Small intestine (tissue), 7 donors: ENCODE measurements around the gene EPAS1. TPM values are rescaled to one million over a fixed set of nuclear protein-coding genes. Genes with fewer than 3 reads are reported as not detected.

Experiments used
- DNase-seq, 2 donors: peaks; one replicate each; pipeline versions ENCODE4 v3.0.0 to v3.0.0-alpha.2; 2013
- FAIRE-seq: peaks from 2 replicates; lab custom pipeline; 2012; peaks lifted over from hg19 to GRCh38; lab: Jason Lieb, UNC
- H3K27ac ChIP-seq, 3 donors: one replicate each; pipeline ENCODE4 v1.5.1; 2013; ENCODE audit warnings: low read length in 2 of 3, mild to moderate bottlenecking in 2 of 3, control low read depth in 1 of 3, inconsistent platforms in 1 of 3, low read depth in 1 of 3, moderate library complexity in 1 of 3
- H3K27me3 ChIP-seq, 3 donors: one replicate each; pipeline ENCODE4 v1.6.1; 2013; ENCODE audit warnings: low read length in 3 of 3, inconsistent platforms in 1 of 3; ENCODE audit not compliant: control insufficient read depth in 3 of 3, insufficient read depth in 3 of 3
- H3K36me3 ChIP-seq, 3 donors: one replicate each; pipeline ENCODE4 v1.6.1; 2013; ENCODE audit warnings: low read length in 3 of 3, inconsistent platforms in 1 of 3, low read depth in 1 of 3, mild to moderate bottlenecking in 1 of 3, moderate library complexity in 1 of 3; ENCODE audit not compliant: control insufficient read depth in 3 of 3, insufficient read depth in 2 of 3
- H3K4me1 ChIP-seq, 3 donors: one replicate each; pipeline ENCODE4 v1.6.1; 2013; ENCODE audit warnings: low read length in 2 of 3, inconsistent platforms in 1 of 3, low read depth in 1 of 3, mild to moderate bottlenecking in 1 of 3, moderate library complexity in 1 of 3; ENCODE audit not compliant: control insufficient read depth in 3 of 3, insufficient read depth in 2 of 3
- H3K4me3 ChIP-seq, 3 donors: one replicate each; pipeline ENCODE4 v1.5.1; 2013; ENCODE audit warnings: low read length in 3 of 3, control low read depth in 1 of 3, inconsistent platforms in 1 of 3, low read depth in 1 of 3, mild to moderate bottlenecking in 1 of 3, moderate library complexity in 1 of 3
- H3K9me3 ChIP-seq, 2 donors: one replicate each; pipeline ENCODE4 v1.6.1; 2013; ENCODE audit warnings: low read depth in 1 of 2, low read length in 1 of 2; ENCODE audit not compliant: control insufficient read depth in 2 of 2, insufficient read depth in 1 of 2
- WGBS, 3 donors: extraction: QIAGEN DNeasy Blood & Tissue Kit; methylation state at CpG; one replicate each; pipeline ENCODE4 v1.1.7; 2013; 5-methylcytosine and 5-hydroxymethylcytosine counted together
- polyA plus RNA-seq, 4 donors: library from polyadenylated mRNA; stranded (reverse) in 3 of 4; unstranded in 1 of 4; fragments of 200-250 nt in 3 of 4; fragments of 120-200 nt in 1 of 4; gene quantifications; one replicate each; pipeline versions ENCODE4 v1.2.1 to v1.2.3, GENCODE V29; 2013
- donor health status: healthy with polysubstance abuse.
- donor health status: control.
- donor health status: control.
- donor health status: Bipolar disorder and iron deficiency.
- donor health status: healthy.

Gene EPAS1
- polyA plus RNA-seq, 4 donors, result 22.7 to 106 (median 64.1) TPM

DNA sequence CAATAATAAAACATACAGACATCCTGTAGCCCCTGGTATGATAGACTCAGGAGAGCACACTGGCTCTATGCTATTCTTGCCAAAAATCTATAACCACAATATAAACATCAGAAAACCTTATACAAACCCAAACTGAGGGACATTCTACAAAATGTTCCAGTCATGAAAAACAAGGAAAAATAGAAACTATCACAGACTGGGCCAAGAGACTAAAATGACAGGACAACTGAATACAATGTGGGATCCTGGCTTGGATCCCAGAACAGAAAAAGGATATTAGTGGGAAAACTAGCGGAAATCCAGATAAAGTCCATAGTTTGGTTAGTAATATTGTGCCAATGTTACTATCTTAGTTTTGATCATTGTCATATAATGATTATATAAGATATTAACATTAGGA lies 29.6 kb upstream of the EPAS1 start:
- no peaks in the 10 kb centered on the region for H3K36me3 ChIP-seq
- 46 to 76% (median 68%) methylated on average over 1 of the region's 1 CpG for WGBS, 3 donors
- no peak overlapping the region for H3K4me3 ChIP-seq
- peaks cover 0 to 5% (median 0%) of the 10 kb centered on the region in 3 donors for H3K4me1 ChIP-seq
- FAIRE-seq, result no peak
- peaks cover 0 to 2% (median 0%) of the 10 kb centered on the region in 3 donors for H3K27me3 ChIP-seq
- DNase-seq, result no peak
- H3K27ac ChIP-seq, result no peak overlapping the region
- no peaks in the 10 kb centered on the region for H3K9me3 ChIP-seq

GRCh38 chr2:46268196-46268595 lies 29.0 kb upstream of the EPAS1 start:
- Histone ChIP-seq H3K27me3 (peaks cover 0 to 2% (median 0%) of the 10 kb centered on the region in 3 donors), H3K4me1 (peaks cover 0 to 5% (median 0%) of the 10 kb centered on the region in 3 donors), H3K36me3 (no peaks in the 10 kb centered on the region), H3K4me3 (no peak overlapping the region), H3K9me3 (no peaks in the 10 kb centered on the region), H3K27ac (no peak overlapping the region)
- WGBS, 3 donors, result 25 to 36% (median 34%) methylated on average over 2 of the region's 2 CpGs
- DNase-seq, result peak in 1 of 2 donors; percentile 20
- no peak for FAIRE-seq

GRCh38 chr2:46269001-46269400 lies 28.2 kb upstream of the EPAS1 start:
- WGBS, 3 donors, result 88 to 92% (median 92%) methylated on average over 4 of the region's 4 CpGs
- peaks cover 0 to 5% (median 0%) of the 10 kb centered on the region in 3 donors for H3K4me1 ChIP-seq
- H3K27me3 ChIP-seq, result peaks cover 0 to 2% (median 0%) of the 10 kb centered on the region in 3 donors
- DNase-seq (no peak), FAIRE-seq (no peak)
- no peak overlapping the region for H3K4me3 ChIP-seq
- H3K27ac ChIP-seq, result no peak overlapping the region
- no peaks in the 10 kb centered on the region for H3K9me3 ChIP-seq
- H3K36me3 ChIP-seq, result no peaks in the 10 kb centered on the region

DNA sequence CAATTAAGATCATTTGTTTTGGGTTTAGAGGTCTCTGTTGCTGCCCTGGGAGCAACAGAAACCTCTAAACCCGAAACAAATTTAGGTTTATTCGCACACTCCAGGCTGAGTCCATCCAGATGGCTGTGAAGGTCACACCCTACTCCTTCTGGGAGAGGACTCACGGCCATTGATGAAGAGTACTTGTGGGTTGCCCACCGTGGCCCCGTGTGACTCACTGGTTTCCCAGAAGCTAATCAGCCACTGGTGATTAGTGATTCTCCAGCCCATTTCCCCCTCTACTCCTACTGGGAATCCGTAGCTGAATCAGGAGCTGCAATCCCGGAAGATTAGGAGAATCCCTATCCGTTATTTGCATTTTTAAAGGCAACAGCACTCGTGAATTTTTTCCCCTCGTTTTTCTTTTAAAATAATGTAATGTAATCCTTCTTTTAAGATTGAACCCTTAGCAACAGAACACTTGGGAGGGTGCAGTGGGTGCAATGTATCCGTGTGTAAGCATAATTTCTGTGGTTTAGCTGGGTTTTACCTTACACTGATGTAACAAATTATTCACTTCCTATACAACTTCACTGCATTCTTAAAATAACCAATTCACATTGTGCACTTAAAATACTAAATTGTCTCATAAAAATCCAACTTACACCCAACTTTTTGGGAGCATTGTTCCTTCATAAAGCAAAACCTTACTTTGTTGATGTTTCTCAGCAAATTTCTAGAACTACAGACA lies 27.5 kb upstream of the EPAS1 start:
- Histone ChIP-seq H3K9me3 (no peaks in the 10 kb centered on the region), H3K4me1 (peaks cover 0 to 5% (median 0%) of the 10 kb centered on the region in 3 donors), H3K27me3 (peaks cover 0 to 2% (median 0%) of the 10 kb centered on the region in 3 donors), H3K36me3 (no peaks in the 10 kb centered on the region), H3K27ac (peak overlapping the region in 1 of 3 donors; percentile 55), H3K4me3 (no peak overlapping the region)
- FAIRE-seq, result no peak
- DNase-seq, result no peak
- WGBS, 3 donors, result 66 to 81% (median 74%) methylated on average over 11 of the region's 11 CpGs

- H3K9me3 ChIP-seq, result no peaks in the 10 kb centered on the region
- DNase-seq (no peak), FAIRE-seq (no peak)
- H3K4me1 ChIP-seq, result peaks cover 0 to 5% (median 0%) of the 10 kb centered on the region in 3 donors
- H3K27ac ChIP-seq, result peak overlapping the region in 1 of 3 donors; percentile 55
- peaks cover 0 to 2% (median 0%) of the 10 kb centered on the region in 3 donors for H3K27me3 ChIP-seq
- 54 to 60% (median 56%) methylated on average over 2 of the region's 2 CpGs for WGBS, 3 donors
- no peaks in the 10 kb centered on the region for H3K36me3 ChIP-seq
- H3K4me3 ChIP-seq, result no peak overlapping the region
Observed at GRCh38 chr2:46270384-46270783, 26.8 kb upstream of the EPAS1 start.

- FAIRE-seq (no peak), DNase-seq (no peak)
- peak overlapping the region in 1 of 3 donors; percentile 27 for H3K27ac ChIP-seq
- peaks cover 0 to 2% (median 0%) of the 10 kb centered on the region in 3 donors for H3K27me3 ChIP-seq
- H3K9me3 ChIP-seq, result no peaks in the 10 kb centered on the region
- H3K4me1 ChIP-seq, result peaks cover 0 to 6% (median 5%) of the 10 kb centered on the region in 3 donors
- WGBS, 3 donors, result 73 to 84% (median 84%) methylated on average over 7 of the region's 7 CpGs
- no peaks in the 10 kb centered on the region for H3K36me3 ChIP-seq
- H3K4me3 ChIP-seq, result no peak overlapping the region
Observed at GRCh38 chr2:46273225-46273863, 23.9 kb upstream of the EPAS1 start.

DNA sequence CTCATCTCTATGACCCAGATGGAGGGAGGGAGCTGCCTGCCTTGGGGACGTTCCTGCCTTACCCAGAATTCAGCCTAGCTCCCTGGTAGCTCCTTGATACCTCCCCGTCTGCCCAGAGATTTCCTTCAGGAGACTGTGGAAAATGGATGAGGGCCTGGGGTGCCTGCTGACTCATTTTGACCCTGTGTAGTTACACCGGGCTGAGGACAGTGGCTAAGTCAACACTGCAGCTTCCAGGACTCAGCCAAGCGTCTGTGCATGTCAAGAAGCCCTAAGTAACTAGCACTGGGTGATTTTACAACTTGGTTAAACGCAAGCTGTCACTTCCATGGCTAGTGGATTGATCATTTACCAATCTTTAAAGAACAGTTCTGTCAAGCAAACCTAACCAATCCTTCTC lies 23.3 kb upstream of the EPAS1 start:
- FAIRE-seq (no peak), DNase-seq (no peak)
- Histone ChIP-seq H3K27ac (peak overlapping the region in 1 of 3 donors; percentile 27), H3K27me3 (peaks cover 0 to 2% (median 0%) of the 10 kb centered on the region in 3 donors), H3K36me3 (no peaks in the 10 kb centered on the region), H3K4me1 (peaks cover 0 to 6% (median 5%) of the 10 kb centered on the region in 3 donors), H3K4me3 (no peak overlapping the region), H3K9me3 (no peaks in the 10 kb centered on the region)
- 67 to 76% (median 73%) methylated on average over 5 of the region's 5 CpGs for WGBS, 3 donors

DNA sequence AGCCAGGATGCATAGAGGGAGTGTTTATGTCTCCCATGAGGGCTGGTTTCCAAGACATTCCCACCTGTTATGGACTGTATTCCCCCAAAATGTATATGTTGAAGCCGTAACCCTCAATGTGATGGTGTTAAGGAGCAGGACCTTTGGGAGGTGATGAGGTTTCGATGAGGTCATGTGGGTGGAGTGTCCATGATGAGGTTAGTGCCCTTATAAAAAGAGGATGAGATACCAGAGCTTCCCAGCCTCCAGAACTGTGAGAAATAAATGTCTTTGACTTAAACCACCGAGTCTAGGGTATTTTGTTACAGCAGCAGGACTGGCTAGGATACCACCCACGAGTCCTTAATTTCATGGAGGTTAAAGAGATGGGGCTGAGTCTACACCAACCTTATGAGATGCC lies 22.6 kb upstream of the EPAS1 start:
- peaks cover 0 to 6% (median 5%) of the 10 kb centered on the region in 3 donors for H3K4me1 ChIP-seq
- no peaks in the 10 kb centered on the region for H3K9me3 ChIP-seq
- peaks cover 0 to under 1% (median 0%) of the 10 kb centered on the region in 3 donors for H3K27me3 ChIP-seq
- no peak overlapping the region for H3K4me3 ChIP-seq
- H3K27ac ChIP-seq, result no peak overlapping the region
- FAIRE-seq, result no peak
- H3K36me3 ChIP-seq, result no peaks in the 10 kb centered on the region
- 91 to 94% (median 92%) methylated on average over 4 of the region's 4 CpGs for WGBS, 3 donors
- no peak for DNase-seq
